ENCODE results near the gene VAV2.
A peak's percentile ranks its signal among the peaks of the same experiment; 100 is the strongest.

VAV2 gene

DNA sequence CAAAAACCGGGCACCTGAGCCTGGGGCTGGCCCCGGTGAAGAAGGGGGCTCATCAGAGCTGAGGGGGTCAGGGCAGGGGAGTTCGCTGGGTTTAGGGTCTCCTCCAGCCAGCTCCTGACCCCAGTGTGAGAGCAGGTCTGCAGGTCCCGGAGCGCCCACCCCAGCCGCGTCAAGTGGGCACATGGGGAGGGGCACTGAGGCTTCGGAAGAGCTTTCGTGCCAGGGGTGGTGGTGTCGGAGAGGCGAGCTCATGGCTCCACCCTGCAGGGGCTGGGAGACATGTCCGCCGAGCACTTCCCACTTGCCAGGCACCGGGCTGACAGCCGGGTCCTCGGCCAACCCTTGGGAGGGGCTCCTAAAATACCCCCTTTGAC lies 13.2 kb downstream of the VAV2 start:
- TF ChIP-seq, protein P1, sequence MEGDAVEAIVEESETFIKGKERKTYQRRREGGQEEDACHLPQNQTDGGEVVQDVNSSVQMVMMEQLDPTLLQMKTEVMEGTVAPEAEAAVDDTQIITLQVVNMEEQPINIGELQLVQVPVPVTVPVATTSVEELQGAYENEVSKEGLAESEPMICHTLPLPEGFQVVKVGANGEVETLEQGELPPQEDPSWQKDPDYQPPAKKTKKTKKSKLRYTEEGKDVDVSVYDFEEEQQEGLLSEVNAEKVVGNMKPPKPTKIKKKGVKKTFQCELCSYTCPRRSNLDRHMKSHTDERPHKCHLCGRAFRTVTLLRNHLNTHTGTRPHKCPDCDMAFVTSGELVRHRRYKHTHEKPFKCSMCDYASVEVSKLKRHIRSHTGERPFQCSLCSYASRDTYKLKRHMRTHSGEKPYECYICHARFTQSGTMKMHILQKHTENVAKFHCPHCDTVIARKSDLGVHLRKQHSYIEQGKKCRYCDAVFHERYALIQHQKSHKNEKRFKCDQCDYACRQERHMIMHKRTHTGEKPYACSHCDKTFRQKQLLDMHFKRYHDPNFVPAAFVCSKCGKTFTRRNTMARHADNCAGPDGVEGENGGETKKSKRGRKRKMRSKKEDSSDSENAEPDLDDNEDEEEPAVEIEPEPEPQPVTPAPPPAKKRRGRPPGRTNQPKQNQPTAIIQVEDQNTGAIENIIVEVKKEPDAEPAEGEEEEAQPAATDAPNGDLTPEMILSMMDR (IDR thresholded peaks at IDR 0.05): no peak
- Mint-ChIP-seq H3K27me3 (ENCODE audit: low read depth, poor library complexity) (no peaks in the 10 kb centered on the region), H3K4me1 (peaks cover 81% of the 10 kb centered on the region), H3K36me3 (ENCODE audit: low read depth) (no peaks in the 10 kb centered on the region), H3K9me3 (no peaks in the 10 kb centered on the region), H3K4me3 (no peak overlapping the region), H3K27ac (no peak overlapping the region)
- DNase-seq: no peak

DNA sequence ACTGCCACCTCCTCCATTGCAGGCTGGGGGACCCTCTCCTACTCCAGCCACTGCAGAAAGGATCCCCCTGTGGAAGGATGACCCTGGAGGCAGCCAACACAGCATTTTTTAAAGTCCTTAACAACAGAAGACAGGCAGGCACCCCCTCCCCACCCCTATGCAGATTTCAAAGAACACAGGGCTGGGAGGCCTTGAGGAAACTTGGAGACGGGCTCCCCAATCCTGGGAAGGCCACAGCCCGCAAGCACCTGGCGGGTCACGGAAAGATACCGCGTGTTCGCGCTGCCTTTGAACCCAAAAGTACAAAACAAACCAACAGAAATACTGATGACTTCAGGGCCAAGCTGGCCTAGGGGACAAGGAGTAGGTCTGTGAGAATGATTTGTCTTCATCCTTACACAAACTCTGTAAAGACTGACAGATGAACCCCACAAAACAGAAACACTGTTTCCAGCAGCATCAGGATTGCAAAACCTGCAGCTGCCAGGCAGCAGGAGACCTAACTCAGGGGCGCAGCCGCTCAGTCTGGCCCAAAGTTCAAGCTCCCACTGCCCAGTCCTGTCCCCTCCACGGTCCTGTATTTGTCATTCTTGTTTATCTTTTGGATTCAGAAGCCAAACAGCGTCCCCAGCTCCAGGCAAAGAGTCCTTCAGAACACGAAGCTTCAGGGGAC lies 13.8 kb downstream of the VAV2 start:
- Mint-ChIP-seq H3K4me1 (peaks cover 81% of the 10 kb centered on the region), H3K9me3 (no peaks in the 10 kb centered on the region), H3K4me3 (no peak overlapping the region), H3K27ac (peak overlapping the region; percentile 71), H3K27me3 (ENCODE audit: low read depth, poor library complexity) (no peaks in the 10 kb centered on the region), H3K36me3 (ENCODE audit: low read depth) (no peaks in the 10 kb centered on the region)
- DNase-seq: no peak
- TF ChIP-seq, protein P1 (IDR thresholded peaks at IDR 0.05): no peak

DNA sequence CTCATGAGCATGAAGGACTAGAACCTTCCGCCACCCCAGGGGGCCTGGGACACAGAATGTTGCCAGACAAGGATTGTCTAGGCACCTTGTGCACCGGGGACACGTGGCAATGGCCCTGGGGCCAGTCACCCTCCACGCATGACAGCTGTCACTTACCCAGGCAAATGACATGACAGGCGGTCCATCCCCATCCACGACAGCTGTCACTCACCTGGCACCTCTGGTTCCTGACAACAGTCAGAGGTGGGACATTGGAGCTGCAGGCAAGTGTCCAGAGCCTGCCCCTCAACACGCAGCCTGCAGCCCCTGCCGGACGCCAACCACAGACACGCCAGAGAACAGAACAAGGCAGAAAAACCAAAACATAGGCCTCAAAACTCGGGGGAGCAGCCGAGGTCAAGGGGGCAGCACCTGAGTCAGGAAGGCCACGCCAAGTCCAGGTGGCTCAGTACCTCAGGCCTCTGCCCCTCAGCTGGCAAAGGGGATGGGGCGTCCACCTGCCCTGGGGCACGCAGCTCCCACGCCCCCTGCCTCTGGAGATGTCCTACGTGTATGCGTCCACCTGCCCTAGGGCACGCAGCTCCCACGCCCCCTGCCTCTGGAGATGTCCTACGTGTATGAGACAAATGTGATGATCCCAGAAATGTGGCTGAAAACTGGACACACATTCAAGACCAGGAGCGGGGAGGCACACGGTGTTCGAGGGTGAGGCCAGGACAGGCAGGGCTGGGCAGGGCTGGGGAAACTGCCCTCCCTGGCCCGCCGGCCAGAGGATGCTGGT lies 14.5 kb downstream of the VAV2 start:
- TF ChIP-seq, protein P1 (IDR thresholded peaks at IDR 0.05): no peak
- Mint-ChIP-seq H3K27me3 (ENCODE audit: low read depth, poor library complexity) (no peaks in the 10 kb centered on the region), H3K27ac (no peak overlapping the region), H3K9me3 (no peaks in the 10 kb centered on the region), H3K4me3 (no peak overlapping the region), H3K36me3 (ENCODE audit: low read depth) (no peaks in the 10 kb centered on the region), H3K4me1 (peaks cover 81% of the 10 kb centered on the region)
- DNase-seq: no peak

DNA sequence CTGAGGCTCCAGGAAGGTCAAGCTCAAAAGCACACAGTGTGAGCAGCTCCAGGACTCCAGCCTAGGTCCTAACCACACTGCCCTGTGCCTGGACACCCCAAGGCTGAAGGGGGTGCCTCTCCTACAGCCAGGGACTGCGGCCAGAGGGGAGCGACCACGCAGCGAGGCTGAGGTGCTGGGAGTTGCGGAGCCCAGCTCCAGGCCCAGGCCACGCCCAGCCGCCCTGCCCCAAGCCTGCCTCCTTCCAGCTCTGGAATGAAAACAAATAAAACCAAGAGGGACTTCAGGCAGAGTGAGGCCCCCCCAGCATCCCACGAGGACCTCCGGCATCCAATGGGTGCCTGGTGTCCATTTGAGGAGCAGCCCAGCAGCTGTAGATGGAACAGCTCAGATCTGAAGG lies 15.2 kb downstream of the VAV2 start:
- TF ChIP-seq, protein P1 (IDR thresholded peaks at IDR 0.05): no peak
- Mint-ChIP-seq H3K27ac (no peak overlapping the region), H3K9me3 (no peaks in the 10 kb centered on the region), H3K27me3 (ENCODE audit: low read depth, poor library complexity) (no peaks in the 10 kb centered on the region), H3K36me3 (ENCODE audit: low read depth) (no peaks in the 10 kb centered on the region), H3K4me1 (peaks cover 84% of the 10 kb centered on the region), H3K4me3 (no peak overlapping the region)
- DNase-seq: no peak

DNA sequence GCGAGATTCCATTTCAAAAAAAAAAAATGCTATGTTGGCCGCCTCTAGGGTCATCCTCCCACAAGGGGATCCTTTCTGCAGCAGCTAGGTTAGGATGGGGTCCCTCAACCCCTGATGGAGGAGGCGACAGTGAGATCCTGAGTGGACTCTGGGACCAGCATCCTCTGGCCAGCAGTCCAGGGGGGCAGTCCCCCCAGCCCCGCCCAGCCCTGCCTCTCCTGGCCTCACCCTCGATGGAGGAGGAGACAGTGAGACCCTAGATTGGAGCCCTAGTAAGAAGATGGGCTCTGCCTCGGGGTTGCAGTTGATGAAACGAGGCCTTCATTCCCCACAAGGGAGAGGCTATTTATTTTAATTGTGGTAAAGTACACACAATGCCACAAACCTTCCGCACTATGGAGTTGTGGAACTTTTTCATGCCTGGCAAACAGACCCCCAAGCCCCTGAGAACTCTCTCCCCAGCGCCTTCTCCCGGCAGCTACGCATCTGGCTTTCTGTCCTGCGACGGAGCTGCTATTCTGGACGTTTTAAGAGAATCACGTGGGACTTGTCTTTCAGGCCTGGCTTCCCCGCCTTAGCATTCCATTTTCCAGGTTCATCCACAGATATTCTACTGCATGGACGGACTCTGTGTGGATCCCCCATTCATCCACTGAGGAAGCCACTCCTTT lies 15.8 kb downstream of the VAV2 start:
- no peaks in the 10 kb centered on the region for H3K27me3 Mint-ChIP-seq (ENCODE audit: low read depth, poor library complexity)
- no peak overlapping the region for H3K27ac Mint-ChIP-seq
- TF ChIP-seq, protein P1 (IDR thresholded peaks at IDR 0.05): no peak
- peaks cover 85% of the 10 kb centered on the region for H3K4me1 Mint-ChIP-seq
- no peak for DNase-seq
- no peak overlapping the region for H3K4me3 Mint-ChIP-seq
- H3K36me3 Mint-ChIP-seq (ENCODE audit: low read depth): no peaks in the 10 kb centered on the region
- H3K9me3 Mint-ChIP-seq: no peaks in the 10 kb centered on the region
